SK-N-MC (cell line): ENCODE results near the gene MAMSTR.

ENCODE experiments used
- EZH2 ChIP-seq: fragments of 200-600 bp; sonication (generic); IDR thresholded peaks from one replicate; pipeline ENCODE4 v1.6.1; 2017; ENCODE audit warnings: antibody characterized with exemption
- POLR2AphosphoS5 ChIP-seq: IDR thresholded peaks from 2 replicates; pipeline ENCODE4 v1.6.1; 2012; ENCODE audit warnings: mild to moderate bottlenecking, low read depth, low read length, borderline replicate concordance

DNA sequence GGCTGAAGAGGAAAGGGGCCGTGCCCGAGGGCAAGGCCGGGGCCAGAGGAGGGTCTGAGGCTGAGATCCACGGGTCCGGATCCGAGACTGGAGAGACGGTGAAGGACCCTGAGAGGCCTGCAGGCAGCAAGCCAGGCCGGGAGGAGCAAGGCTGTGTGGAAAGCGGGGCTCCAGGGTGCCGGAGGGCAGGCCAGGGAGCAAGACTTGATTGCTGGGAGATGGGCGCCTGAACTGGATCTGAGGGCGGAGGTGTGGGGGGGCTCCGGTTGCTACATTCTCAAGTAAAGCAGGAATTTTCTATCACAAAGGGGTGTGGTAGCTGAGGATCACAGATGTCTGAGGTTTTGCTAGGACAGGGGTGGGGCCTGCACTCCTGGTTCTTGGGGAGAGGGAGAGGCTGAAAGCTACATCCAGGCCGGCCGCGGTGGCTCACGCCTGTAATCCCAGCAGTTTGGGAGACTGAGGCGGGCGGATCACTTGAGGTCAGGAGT lies 3.8 kb downstream of the MAMSTR start:
- TF ChIP-seq EZH2 (no peak), POLR2AphosphoS5 (peak; percentile 17; the same call in 1 of the 2 replicates)
